Measurements from ENCODE around the gene ZIK1.

DNA sequence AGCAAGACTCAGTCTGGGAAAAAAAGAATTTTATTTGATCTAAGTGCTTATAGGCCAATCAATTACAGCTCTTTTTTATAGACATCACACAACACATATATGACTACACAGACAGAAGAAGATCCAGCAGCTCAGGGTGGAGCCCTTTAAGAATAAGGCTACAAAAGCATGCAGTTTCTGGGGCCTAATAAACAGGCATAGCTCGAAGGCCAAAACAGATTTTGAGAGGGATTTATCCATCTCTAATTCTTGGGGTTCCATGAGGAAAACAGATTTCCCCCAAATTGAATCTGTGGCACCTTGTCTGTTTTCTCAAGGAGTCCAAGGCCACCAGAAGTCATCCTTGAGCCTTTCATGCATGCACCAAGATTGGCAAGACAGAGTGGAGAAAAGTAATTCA, 20.4 kb upstream of the ZIK1 start:
- TF ChIP-seq, protein P1, sequence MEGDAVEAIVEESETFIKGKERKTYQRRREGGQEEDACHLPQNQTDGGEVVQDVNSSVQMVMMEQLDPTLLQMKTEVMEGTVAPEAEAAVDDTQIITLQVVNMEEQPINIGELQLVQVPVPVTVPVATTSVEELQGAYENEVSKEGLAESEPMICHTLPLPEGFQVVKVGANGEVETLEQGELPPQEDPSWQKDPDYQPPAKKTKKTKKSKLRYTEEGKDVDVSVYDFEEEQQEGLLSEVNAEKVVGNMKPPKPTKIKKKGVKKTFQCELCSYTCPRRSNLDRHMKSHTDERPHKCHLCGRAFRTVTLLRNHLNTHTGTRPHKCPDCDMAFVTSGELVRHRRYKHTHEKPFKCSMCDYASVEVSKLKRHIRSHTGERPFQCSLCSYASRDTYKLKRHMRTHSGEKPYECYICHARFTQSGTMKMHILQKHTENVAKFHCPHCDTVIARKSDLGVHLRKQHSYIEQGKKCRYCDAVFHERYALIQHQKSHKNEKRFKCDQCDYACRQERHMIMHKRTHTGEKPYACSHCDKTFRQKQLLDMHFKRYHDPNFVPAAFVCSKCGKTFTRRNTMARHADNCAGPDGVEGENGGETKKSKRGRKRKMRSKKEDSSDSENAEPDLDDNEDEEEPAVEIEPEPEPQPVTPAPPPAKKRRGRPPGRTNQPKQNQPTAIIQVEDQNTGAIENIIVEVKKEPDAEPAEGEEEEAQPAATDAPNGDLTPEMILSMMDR (IDR thresholded peaks at IDR 0.05), result no peak
- no peak for TF ChIP-seq POLR2AphosphoS5 (IDR thresholded peaks at IDR 0.05)
